Limb (tissue), 2 donors: ENCODE data around the gene CCIN.

Experiments
- DNase-seq, 2 donors: peaks; one replicate each; pipeline ENCODE4 v3.0.0-alpha.2; 2016; ENCODE audit errors: extremely low spot score in 2 of 2

Gene CCIN

DNA sequence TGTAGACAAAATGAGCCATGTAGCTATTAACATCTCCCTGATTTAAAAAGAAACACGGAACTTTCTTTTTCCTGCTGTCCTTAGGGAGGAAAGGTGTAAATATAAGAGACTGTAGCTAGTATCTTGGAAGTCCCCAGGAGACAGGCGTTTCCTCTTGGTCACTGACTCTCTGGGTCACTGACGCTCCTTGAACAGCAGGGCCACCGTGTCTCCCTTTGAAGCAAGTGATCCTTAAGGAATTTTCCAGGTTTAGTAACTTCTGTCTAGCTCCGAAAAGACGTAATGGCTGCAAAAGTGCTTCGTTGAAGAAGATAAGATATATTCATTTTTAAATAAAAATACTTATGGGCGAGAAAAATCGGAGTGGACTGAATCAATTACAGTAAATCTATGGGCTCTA is 20.8 kb downstream of the CCIN start:
- no peak for DNase-seq

DNA sequence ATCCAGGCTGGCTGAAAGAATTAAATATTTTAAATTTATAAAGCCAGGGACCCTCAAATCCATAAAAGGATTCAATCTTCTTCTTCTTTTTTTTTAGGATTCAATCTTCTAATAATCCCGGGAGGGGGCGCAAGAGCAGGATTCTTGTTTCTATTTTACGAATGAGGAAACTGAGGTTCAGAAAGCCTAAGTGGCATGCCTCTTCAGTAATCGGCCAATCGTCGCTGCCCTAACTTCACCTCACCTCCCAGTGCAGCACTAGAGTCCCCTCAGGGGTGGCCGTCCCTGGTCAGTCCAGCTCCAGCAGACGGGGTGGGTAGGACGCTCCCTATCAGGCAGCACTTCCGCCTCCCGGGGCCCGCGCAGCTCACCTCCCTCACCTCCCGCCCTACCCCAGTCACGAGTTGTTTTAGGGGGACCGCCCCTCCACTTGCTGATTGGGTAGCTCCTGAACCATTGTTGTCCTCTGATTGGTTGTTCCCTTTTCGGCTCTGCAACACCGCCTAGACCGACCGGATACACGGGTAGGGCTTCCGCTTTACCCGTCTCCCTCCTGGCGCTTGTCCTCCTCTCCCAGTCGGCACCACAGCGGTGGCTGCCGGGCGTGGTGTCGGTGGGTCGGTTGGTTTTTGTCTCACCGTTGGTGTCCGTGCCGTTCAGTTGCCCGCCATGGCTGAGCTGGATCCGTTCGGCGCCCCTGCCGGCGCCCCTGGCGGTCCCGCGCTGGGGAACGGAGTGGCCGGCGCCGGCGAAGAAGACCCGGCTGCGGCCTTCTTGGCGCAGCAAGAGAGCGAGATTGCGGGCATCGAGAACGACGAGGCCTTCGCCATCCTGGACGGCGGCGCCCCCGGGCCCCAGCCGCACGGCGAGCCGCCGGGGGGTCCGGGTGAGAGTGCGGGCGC is 21.5 kb downstream of the CCIN start, which contains the start of gene CLTA:
TSS of gene CLTA (plus strand) at position 534 of the 902 bp plus-strand sequence. CDS start at position 670, 136 bp downstream.
- DNase-seq, result peak; percentile 95 to 99

DNA sequence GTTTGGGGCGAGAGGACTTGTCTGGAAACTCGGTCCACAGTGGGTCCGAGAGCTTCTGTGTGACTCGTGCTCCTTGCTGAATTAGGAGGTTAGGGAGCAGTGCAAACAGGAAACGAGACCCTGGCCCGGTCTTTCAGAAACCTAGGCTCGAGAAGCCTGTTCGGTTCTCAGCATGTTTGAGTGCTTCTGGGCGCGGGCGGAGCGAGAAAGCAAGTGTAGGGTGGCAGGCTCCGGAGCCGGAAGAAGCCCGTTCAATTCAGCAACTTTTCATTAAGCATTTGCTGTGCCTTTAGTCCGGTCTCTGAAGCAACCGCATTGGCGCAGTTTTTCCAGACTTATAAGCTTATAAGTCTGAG is 22.1 kb downstream of the CCIN start:
- DNase-seq, result no peak

DNA sequence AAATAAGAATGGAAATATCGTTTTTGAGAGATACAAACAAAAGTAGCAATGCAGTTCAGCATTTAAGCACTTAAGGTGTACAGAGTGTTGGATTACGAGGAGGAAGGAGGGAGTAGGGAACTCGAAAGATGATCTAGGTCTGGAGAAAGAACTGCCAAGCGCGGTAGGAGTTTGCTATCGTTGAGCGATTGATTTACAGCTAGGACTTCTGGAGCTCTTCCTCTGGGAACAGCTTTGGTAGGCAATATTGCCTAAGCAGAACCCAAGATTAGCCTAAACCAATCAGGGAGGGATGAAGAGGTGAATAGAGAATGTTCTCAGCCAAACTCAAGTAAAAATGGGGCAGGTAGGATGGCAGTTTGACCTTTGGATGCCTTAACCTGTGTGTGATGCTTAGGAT is 22.5 kb downstream of the CCIN start:
- DNase-seq, result no peak

DNA sequence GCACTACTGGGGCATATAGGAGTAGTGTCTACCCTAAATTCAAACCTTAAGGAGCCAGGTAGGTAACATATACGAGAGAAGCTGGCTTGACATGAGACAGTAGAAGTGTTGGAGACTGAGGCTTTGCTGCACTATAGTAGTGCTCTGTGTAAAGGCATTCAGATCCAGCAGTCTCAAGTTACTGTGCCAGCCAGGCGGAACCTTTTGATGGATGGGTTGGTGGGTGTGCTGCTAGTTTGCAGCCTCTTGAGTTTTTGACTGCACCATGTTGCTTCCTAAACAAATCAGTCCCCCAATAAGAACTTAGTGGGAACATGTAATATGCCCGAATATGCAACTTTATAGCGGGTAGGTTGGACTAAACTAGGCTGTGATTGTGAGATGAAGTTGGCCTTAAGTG is 23.0 kb downstream of the CCIN start:
- no peak for DNase-seq

DNA sequence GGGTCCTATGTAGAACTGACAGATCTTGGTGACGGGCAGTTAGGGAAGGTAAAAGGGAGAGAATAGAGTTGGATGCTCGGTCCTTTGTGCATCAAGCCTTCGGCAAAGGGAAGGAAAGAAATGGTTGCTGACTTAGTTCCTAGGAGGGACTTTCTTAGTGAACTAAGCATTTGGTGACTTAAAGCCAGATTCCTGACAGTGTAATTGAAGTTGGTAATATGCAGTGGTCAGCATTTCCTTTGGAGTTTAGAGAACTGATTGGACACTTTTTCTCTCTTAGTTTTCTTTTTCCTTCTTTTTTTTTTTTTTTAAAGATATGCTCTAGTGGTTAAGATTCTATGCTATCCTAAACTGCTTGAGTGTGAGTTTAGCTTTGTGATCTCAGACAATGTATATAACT is 23.8 kb downstream of the CCIN start:
- no peak for DNase-seq

DNA sequence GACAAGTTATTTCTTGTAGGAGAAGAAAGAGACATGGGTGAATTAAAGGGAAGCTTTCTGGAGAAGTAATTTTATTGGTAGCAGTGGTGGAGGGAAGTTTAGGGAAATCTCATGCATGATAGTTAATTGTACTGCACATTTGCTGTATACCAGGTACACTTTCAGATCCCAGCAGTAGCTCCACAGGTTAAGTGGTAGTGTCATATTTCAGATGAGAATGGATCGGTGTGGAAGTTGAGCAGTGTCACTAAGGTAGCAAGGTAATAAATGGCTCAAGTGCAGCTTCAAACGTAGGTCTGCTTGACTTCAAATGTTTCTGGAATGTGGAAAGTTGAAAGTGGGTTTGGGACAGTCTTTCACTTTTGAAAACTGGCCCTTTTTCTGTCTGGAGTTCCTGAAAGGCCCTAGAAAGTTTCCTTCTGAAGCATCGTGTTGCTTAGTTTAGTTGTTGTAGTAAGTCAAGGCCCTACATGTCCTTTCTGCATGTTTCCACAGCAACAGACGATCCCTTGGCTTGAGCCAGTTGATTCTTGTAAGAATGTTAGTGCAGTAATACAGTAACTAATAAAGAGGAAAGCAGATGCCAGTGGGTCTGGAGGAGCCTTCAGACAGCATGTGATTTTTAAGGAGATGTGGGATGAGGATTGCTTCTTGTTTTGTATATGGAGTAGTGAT is 25.3 kb downstream of the CCIN start:
- no peak for DNase-seq

DNA sequence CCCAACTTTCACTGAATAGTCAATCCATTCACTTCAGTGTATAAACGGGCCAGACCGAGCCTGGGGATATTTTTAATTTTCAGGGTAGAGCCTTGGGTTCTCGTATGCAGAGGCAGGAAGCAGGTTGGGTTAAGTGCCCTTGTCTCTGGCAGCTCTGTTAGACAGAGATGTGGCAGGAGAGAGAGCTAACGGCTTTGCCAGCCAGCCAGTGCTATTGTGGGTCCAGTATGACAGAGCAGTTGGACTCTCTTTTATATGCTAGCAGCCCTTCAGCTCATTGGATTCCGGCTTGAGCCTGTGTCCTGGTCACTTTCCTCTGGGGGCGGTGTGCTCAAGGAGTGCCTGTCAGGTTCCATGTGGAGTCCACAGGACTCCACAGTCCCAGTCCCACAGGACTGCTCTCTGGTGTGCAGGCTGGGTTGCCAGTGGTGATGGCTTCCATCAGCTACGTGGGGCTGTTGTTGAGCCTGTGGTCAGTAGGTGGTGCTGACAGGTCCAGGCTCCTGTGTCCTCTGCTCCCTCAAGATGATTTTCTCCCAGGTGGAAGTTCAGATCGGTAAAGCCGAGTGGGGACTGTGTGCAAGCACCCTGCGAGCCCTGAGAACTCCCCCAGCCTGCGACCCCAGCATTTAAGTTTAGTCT is 35.8 kb downstream of the CCIN start:
- no peak for DNase-seq

DNA sequence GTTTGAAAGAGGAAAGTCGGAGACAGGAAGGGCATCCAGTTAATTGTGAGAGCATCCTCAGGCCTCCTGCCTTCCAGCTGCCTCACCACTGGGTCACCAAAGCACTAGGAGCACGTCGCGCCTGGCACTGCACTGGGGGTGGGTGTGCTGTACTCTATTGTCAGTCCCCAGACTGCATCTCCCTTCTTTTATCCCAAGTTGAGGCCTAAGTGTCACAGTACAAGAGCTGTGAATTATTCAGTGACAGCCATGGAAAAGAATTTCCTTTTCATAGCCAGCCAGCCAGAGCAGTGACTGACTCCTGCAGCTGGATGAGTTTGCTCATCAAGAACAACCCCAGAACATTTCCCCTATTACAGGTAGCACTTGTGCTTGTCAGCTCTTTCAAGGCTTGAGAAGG is 37.8 kb downstream of the CCIN start:
- DNase-seq, result no peak

DNA sequence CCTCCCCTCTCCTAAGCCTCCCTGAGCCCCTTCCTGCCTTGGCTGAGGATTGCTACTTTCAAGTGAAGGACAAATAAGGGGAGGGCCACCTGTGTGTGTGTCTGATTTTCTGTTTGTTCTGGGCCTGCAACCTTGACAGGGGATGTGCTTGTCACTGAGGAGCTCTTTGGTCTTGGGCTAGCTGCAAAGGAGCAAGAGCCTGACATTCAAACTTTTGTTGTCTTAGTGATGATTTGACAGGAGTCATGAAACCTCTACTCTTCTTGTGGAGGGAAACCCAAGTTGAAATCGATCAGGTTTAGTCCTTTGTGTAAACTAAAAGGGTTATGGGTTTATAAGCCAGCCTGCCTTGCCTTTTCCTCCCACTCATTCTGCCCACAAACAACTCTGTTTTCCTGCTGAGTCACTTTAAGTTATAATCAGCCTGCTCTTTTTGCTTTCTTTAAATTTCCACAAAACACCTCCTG is 38.4 kb downstream of the CCIN start:
- DNase-seq, result no peak

DNA sequence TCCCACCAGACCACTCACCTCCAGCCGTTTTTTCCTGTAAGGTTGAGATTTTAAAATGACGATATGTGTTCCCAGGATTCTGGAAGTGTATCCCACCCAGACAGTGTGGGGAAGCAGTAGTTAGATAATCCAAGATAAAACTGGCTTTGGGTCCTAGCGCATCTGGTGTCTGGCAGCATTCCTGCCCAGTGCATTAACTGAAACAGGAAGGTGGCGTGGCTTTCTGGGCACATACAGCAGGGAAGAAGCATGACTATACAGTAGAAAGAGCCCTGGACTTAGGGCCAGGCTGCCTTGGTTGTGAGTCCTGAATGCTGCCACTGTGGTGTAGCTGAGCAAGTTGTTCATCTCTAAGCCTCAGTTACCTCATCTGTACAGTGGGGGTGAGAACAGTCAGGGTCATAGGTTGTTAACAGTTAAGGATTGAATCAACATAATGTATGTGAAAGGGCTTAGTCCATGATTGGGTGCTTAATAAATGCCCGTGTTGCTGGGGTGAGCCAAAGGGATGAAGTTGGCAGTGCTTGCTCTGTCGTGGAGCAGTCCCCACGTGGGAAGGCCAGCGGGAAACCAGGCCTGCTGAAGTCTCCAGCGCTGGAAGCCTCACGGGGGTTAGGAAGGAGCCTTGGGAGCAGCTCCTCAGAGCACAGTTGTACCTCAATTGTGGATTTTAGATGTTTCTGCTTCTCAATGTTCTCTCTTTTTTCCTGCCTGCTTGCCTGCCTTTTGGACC is 39.5 kb downstream of the CCIN start:
- no peak for DNase-seq

DNA sequence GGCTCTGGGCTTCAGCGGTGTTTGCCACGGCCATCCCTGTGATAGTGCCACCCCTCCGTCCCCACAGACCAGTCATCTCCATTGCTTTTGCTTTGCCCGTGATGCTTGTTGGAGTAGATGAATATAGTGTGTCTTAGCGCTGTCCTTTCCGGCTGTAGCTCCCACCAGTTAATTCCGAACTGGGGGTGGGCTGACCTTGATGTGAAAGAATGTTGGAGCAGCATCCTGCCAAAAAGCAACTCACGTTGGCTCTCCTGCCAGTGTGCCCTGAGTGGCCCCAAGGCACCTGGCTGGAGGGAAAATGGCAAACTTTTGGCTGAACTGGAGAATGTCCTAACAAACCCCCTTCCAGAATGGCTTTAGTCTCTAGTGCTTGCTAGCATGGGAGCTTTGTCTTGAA is 41.5 kb downstream of the CCIN start:
- DNase-seq, result no peak

DNA sequence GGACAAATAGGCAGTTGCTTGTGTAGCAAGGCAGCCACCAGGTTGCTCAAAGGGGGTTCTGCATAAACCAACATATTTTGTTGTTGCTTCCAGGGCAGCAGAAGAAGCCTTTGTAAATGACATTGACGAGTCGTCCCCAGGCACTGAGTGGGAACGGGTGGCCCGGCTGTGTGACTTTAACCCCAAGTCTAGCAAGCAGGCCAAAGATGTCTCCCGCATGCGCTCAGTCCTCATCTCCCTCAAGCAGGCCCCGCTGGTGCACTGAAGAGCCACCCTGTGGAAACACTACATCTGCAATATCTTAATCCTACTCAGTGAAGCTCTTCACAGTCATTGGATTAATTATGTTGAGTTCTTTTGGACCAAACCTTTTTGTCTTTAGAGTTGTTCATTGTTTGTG is 42.3 kb downstream of the CCIN start:
- DNase-seq, result no peak

DNA sequence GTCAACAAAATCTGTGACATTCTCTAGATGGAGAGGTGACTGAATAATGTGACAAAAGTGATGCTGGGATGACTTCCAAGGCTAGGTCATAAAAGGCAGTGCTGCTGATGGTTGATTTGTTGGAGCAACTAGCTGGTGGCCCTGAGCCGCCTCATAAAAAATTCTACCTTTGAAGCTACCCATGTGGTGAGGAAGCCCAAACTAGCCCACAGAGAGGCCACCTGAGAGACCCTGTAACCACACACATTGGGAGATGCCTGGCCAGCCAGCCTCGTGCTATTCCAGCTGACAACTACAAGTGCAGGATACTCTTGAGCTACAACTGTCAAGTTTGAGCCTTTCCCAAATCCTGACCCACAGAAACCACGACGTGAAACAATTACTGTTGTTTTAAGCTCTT is 44.2 kb downstream of the CCIN start:
- DNase-seq, result no peak

DNA sequence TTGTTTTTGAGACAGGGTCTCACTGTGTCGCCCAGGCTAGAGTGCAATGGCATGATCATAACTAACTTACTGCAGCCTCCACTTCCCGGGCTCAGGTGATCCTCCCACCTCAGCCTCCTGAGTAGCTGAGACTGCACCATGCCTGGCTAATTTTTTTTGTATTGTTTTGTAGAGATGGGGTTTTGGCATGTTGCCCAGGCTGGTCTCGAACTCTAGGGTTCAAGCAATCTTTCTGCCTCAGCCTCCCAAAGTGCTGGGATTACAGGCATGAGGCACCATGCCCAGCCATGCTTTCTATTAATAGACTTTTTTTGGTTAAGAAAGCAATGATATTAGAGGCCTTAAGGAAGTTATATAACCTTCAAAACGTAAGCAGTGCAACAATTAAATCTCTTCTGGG is 44.8 kb downstream of the CCIN start:
- no peak for DNase-seq

DNA sequence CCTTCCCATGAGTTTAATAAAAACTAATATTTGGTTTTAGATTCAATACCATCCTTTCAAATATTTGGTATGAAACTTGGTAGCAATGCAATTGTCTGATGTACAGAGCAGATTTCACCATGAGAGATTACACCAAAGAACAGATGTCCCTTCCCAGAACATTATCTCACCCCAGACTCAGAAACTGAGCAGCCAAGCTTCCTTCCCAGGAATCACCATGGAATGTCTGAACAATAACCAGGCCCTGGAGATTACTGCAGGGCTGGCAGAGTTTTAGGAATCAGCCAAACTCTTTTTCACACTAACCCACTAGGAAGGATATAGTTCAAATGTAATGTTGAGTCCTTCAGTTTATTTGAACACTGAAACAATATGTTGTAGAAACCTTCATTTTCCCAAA is 45.4 kb downstream of the CCIN start:
- DNase-seq, result peak in 1 of 2 donors; percentile 15

DNA sequence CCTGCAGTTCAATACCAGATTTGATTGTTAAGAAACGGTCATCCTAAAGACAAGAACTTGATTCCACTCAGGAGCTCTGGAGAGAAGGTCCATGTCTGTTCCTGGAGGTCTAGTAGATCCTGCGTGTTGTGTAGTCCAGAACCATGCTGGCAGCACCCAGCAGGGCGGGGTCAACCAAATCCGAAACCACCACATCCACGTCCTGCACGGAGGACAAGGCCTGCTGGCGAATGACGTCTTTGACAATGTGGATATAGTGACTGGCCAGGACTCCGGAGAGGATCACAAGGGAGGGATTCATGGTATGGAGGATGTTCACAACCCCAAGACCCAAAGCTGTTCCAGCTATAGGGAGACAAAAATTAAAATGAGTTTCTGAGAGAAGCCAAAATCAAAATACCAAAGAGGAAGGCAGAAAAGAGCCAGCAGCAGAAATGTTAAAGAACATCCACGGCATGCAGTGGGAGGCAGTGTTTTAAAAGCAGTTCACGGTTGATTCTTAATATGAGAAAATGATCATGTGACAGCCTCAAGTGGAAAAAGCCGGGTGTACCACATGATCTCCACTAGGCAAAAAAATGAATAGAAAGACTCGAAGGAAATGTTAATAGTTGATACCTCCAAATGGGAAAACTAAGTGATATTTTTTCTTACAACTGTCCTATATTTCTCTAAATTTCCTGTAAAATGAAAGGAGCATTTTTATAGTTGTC is 48.2 kb downstream of the CCIN start:
- no peak for DNase-seq

DNA sequence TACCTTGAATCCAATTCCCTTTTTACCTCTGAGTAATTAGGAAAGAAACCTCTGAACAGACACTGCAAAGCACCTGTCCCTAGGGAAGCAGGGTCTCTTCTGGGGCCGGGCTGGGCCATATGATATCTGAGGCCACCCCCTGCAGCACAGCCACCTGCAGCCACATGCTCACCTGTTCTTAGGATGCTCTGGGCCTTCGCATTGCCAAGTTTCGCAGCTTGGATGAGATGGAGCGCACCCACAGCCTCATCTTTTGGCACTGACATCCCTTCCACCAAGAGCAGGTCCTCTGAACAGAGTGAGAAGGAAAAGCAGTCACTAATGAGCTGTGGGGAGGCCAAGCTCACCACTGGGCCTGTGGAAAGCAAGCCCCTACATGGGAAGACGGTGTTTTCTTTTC is 48.8 kb downstream of the CCIN start:
- DNase-seq, result no peak

DNA sequence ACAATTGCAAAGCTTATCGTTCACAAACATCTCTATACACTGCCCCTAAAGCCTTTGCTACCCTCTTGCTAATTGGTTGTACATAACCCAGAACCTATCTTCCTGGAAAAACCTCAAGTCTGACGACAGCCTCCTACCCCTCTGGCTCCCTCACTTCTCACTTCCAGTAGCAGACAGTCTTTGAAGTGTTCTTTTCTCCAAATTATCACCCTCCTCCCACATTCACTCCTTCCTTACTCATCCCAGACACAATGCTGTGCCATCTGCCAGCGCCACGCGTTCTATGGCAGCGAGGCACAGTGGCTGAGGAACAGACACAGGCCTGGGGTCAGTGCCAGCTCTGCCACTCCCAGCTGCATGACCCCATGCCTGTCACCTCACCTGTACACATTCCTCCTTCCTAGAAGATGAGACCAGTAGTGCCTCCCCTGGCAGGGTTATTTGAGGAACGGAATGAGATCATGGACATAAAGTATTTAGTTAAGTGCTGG is 49.3 kb downstream of the CCIN start:
- DNase-seq, result no peak
